Chondrocyte (in vitro differentiated cells): Measurements from ENCODE around the gene ERGIC3. TPM values are rescaled to one million over a fixed set of nuclear protein-coding genes. Genes with fewer than 3 reads are reported as not detected.
A peak's percentile ranks its signal among the peaks of the same experiment; 100 is the strongest.

Source experiments
- DNase-seq: peaks from one replicate; pipeline ENCODE4 v3.0.0; 2021; ENCODE audit warnings: mixed read lengths, low spot score
- H3K27ac Mint-ChIP-seq: one replicate; pipeline ENCODE4 v1.8.0; 2021; ENCODE audit warnings: mild to moderate bottlenecking, moderate library complexity, mixed read lengths; ENCODE audit not compliant: unreplicated experiment
- H3K27me3 Mint-ChIP-seq: 2 replicates; pipeline ENCODE4 v1.8.0; 2021; ENCODE audit warnings: low read depth, mixed read lengths
- H3K36me3 Mint-ChIP-seq: 2 replicates; pipeline ENCODE4 v1.8.0; 2021; ENCODE audit warnings: low read depth, mixed read lengths
- H3K4me1 Mint-ChIP-seq: 2 replicates; pipeline ENCODE4 v1.8.0; 2021; ENCODE audit warnings: low read depth, mild to moderate bottlenecking, mixed read lengths
- H3K4me3 Mint-ChIP-seq: one replicate; pipeline ENCODE4 v1.8.0; 2021; ENCODE audit warnings: mild to moderate bottlenecking, moderate library complexity, mixed read lengths; ENCODE audit not compliant: unreplicated experiment
- H3K9me3 Mint-ChIP-seq: 2 replicates; pipeline ENCODE4 v1.8.0; 2021; ENCODE audit warnings: low read depth, mixed read lengths
- CTCF ChIP-seq: fragments of 200-600 bp; sonication (generic); IDR thresholded peaks from 2 replicates; pipeline ENCODE4 v1.5.0; 2021; ENCODE audit warnings: antibody characterized with exemption, mild to moderate bottlenecking, moderate library complexity
- total RNA-seq: library from RNA; stranded (reverse); gene quantifications from 3 replicates; pipeline ENCODE4 v1.2.1, GENCODE V29; 2021

ERGIC3 gene
- total RNA-seq, 1 donor from 2014 or later: 208 TPM

- Mint-ChIP-seq H3K27ac (no peak overlapping the region), H3K27me3 (peaks cover 1% of the 10 kb centered on the region), H3K4me3 (no peak overlapping the region), H3K36me3 (no peaks in the 10 kb centered on the region), H3K4me1 (peaks cover 4% of the 10 kb centered on the region), H3K9me3 (no peaks in the 10 kb centered on the region)
- DNase-seq: peak; percentile 15
- TF ChIP-seq CTCF: no peak
Measured at GRCh38 chr20:35606127-35606526, 64.2 kb downstream of the ERGIC3 start.

Other genes starting within 250 kb of the ERGIC3 start
- gene FAM83C, start 249.7 kb upstream of the ERGIC3 start, total RNA-seq: not detected in 3 replicates
- gene UQCC1, start 130.1 kb upstream of the ERGIC3 start, total RNA-seq: 30.4 to 42.5 TPM (median 31.7 TPM) in 3 replicates
- gene GDF5, start 103.8 kb upstream of the ERGIC3 start, total RNA-seq: 1.7 to 3.5 TPM (median 3.4 TPM) in 3 replicates
- gene CEP250, start 86.5 kb upstream of the ERGIC3 start, total RNA-seq: 33.1 to 43.6 TPM (median 38.4 TPM) in 3 replicates
- gene C20orf173, start 12.4 kb upstream of the ERGIC3 start, total RNA-seq: not detected in 3 replicates
- gene SPAG4, start 73.8 kb downstream of the ERGIC3 start, total RNA-seq: 1.9 to 8.8 TPM (median 8.6 TPM) in 3 replicates
- 127 to 142 TPM (median 142 TPM) in 3 replicates for gene CPNE1, start 122.8 kb downstream of the ERGIC3 start, total RNA-seq
- 59.0 to 66.5 TPM (median 63.8 TPM) in 3 replicates for gene RBM12, start 122.8 kb downstream of the ERGIC3 start, total RNA-seq
- gene NFS1, start 157.3 kb downstream of the ERGIC3 start, total RNA-seq: 26.8 to 29.3 TPM (median 27.8 TPM) in 3 replicates
- 123 to 128 TPM (median 128 TPM) in 3 replicates for gene ROMO1, start 157.3 kb downstream of the ERGIC3 start, total RNA-seq
- 217 to 277 TPM (median 238 TPM) in 3 replicates for gene RBM39, start 200.2 kb downstream of the ERGIC3 start, total RNA-seq
- gene PHF20, start 229.9 kb downstream of the ERGIC3 start, total RNA-seq: 42.2 to 46.1 TPM (median 44.6 TPM) in 3 replicates